GM18508 (cell line): Measurements from ENCODE around the gene TSPY2.
"Not testable (repeated sequence)": the region's sequence is repeated elsewhere in the genome, so short reads cannot be mapped to it uniquely, and the experiment has no call there.

Source experiments
- ATAC-seq: cut with Tn5 transposase; IDR thresholded peaks from one replicate; pipeline ENCODE4 v1.9.1; 2021; ENCODE audit warnings: moderate number of reproducible peaks; ENCODE audit not compliant: insufficient read depth, unreplicated experiment

TSPY2 gene, protein sequence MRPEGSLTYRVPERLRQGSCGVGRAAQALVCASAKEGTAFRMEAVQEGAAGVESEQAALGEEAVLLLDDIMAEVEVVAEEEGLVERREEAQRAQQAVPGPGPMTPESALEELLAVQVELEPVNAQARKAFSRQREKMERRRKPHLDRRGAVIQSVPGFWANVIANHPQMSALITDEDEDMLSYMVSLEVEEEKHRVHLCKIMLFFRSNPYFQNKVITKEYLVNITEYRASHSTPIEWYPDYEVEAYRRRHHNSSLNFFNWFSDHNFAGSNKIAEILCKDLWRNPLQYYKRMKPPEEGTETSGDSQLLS

DNA sequence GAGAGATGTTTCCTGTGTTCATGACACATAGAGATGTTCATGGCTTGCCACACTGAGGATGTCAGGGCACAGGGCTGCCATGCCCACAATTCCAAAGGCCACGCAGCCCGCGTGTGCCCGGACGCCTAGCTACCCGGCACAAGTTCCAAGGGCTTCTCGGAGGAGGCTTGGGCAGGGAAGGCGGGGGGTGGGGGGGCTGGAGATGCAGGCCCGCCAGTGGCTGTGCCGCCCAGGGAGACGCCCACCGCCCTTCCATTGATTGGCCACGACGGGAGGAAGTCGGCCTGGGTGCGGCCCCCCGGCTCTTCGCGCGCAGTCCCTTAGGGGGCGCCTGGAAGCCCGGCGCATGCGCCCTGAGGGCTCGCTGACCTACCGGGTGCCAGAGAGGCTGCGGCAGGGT lies at the start of gene TSPY2:
Gene TSPY2, plus strand, starts transcription at position 301 of the 400 bp plus-strand sequence. Its CDS starts 46 bp downstream, at position 347.
- not testable (repeated sequence) for ATAC-seq

DNA sequence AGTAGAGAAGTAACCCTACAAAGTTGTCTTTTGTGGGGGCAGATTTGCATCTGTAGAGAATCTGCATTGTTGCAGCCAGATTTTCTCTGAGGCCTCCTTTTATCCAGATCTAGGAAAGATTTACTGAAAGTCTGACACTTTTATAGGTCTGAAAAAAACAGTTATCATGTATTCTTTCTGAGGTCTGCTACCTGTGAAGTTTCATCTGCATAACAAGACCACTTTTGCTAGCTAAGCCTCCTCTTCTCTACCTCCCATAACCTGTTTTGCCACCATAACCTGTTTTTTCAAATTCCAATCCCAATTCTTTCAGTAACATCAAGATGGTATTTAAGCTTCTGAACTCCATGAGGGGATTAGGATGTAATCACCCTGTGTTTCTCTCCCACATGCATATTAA lies 36.5 kb upstream of the TSPY2 start:
- not testable (repeated sequence) for ATAC-seq

DNA sequence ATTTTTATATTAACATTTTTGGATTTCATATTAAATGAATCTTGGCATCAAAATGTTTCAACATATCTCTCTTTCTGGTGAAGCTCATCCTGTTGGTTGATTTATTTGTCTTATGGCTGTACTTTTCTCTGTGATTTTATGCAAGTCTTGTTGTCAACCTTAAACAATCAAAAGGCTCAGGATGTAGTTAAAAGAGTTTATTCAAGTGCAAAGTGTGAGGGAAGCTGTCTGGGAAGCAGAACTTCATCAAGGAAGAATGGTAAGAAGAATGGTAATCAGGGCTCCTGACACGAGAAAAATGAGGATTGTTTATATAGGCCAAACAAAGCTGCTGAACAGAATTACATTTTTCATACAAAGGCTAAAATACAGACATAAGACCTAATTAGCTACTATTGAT lies 29.0 kb upstream of the TSPY2 start:
- ATAC-seq, result not testable (repeated sequence)

DNA sequence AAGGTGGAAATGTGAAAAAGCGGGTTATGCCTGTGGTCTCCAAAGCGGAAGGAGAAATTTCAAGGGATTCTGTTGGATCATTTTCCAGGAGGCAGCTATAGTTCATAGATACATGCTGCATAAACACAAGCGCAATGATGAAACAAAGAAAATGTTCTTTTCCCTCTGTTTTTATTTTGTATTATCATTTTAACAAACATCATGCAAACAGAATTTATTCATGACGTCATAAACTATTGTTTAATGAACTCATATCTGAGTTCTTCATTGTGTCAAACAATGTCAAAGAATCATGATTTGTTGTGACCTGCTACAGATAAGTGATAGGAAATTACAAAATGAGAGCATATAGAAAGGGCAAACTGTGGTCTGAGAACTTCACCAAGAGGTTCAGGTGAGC lies 23.8 kb downstream of the TSPY2 start:
- not testable (repeated sequence) for ATAC-seq
